SK-N-SH (cell line): Measurements from ENCODE around the gene FRMPD4. TPM values are rescaled to one million over a fixed set of nuclear protein-coding genes. Genes with fewer than 3 reads are reported as not detected.

ENCODE experiments used
- CTCF ChIA-PET: fragments of 300-600, 350-600 bp; formaldehyde crosslinking; extraction: SDS; loops from one replicate; lab custom pipeline; 2021; lab: Yijun Ruan, JAX
- POLR2A ChIA-PET: fragments of 350-600 bp; sonication (Branson Sonifier 250); formaldehyde crosslinking; extraction: SDS; loops from one replicate; lab custom pipeline; 2020; ENCODE audit warnings: antibody characterized with exemption, inconsistent platforms; lab: Yijun Ruan, JAX
- DNase-seq: peaks from one replicate; pipeline ENCODE4 v3.0.0; 2012
- H2AFZ ChIP-seq: fragments of 200-600 bp; sonication (generic); 2 replicates; pipeline ENCODE4 v1.8.1; 2016; ENCODE audit warnings: antibody characterized with exemption, mild to moderate bottlenecking, low read depth
- H3F3A ChIP-seq: fragments of 200-600 bp; sonication (generic); replicated peaks from 2 replicates; pipeline ENCODE3; 2016; ENCODE audit warnings: antibody characterized with exemption, mild to moderate bottlenecking; ENCODE audit not compliant: insufficient read depth
- H3K27ac ChIP-seq, 2 experiments: fragments of 200-500 bp in 1 of 2; fragments of 200-600 bp in 1 of 2; sonication (Bioruptor generic) in 1 of 2; sonication (generic), shearing (Covaris generic) in 1 of 2; 2 replicates each; pipeline versions ENCODE4 v1.5.1 to v1.6.1; 2014 to 2016; ENCODE audit warnings: low read depth in 2 of 2, inconsistent platforms in 1 of 2, low read length in 1 of 2, mild to moderate bottlenecking in 1 of 2, mixed read lengths in 1 of 2
- H3K27me3 ChIP-seq: fragments of 200-600 bp; sonication (generic), shearing (Covaris generic); 2 replicates; pipeline ENCODE4 v1.6.1; 2016; ENCODE audit warnings: mixed run types; ENCODE audit not compliant: insufficient read depth
- H3K36me3 ChIP-seq, 2 experiments: fragments of 200-500 bp in 1 of 2; fragments of 200-600 bp in 1 of 2; sonication (Bioruptor generic) in 1 of 2; sonication (generic) in 1 of 2; replicated peaks in 1 of 2; 2 replicates each; pipeline versions ENCODE3 to v1.5.1; 2014 to 2016; ENCODE audit warnings: low read length in 1 of 2, mild to moderate bottlenecking in 1 of 2; ENCODE audit not compliant: insufficient read depth in 2 of 2, control insufficient read depth in 1 of 2
- H3K4me1 ChIP-seq, 2 experiments: fragments of 200-500 bp in 1 of 2; fragments of 200-600 bp in 1 of 2; sonication (Bioruptor generic) in 1 of 2; sonication (generic), shearing (Covaris generic) in 1 of 2; 2 replicates each; pipeline versions ENCODE4 v1.5.1 to v1.6.1; 2014 to 2016; ENCODE audit warnings: low read depth in 1 of 2, low read length in 1 of 2, mixed run types in 1 of 2; ENCODE audit not compliant: insufficient read depth in 2 of 2, control insufficient read depth in 1 of 2
- H3K4me2 ChIP-seq: fragments of 200-600 bp; sonication (generic), shearing (Covaris generic); 2 replicates; pipeline ENCODE4 v1.6.1; 2017; ENCODE audit warnings: mixed run types
- H3K4me3 ChIP-seq, 2 experiments: fragments of 200-500 bp in 1 of 2; fragments of 200-600 bp in 1 of 2; sonication (Bioruptor generic) in 1 of 2; sonication (generic), shearing (Covaris generic) in 1 of 2; 2 replicates each; pipeline versions ENCODE4 v1.5.1 to v1.8.1; 2014 to 2016; ENCODE audit warnings: low read depth in 2 of 2, inconsistent platforms in 1 of 2, low read length in 1 of 2, mild to moderate bottlenecking in 1 of 2, mixed read lengths in 1 of 2, moderate library complexity in 1 of 2
- H3K79me2 ChIP-seq: fragments of 200-600 bp; sonication (generic); 2 replicates; pipeline ENCODE4 v1.8.1; 2017; ENCODE audit warnings: mild to moderate bottlenecking; ENCODE audit not compliant: insufficient read depth
- H3K9ac ChIP-seq: fragments of 200-600 bp; sonication (generic); 2 replicates; pipeline ENCODE4 v1.6.1; 2017; ENCODE audit warnings: mixed run types
- H3K9me2 ChIP-seq: fragments of 200-600 bp; sonication (generic); 2 replicates; pipeline ENCODE4 v1.6.1; 2017; ENCODE audit warnings: mixed run types
- H3K9me3 ChIP-seq: fragments of 200-600 bp; sonication (generic); 2 replicates; pipeline ENCODE4 v1.6.1; 2017; ENCODE audit warnings: mixed run types, mild to moderate bottlenecking, moderate library complexity
- H4K20me1 ChIP-seq: fragments of 200-600 bp; sonication (generic); 2 replicates; pipeline ENCODE4 v1.6.1; 2017; ENCODE audit warnings: mild to moderate bottlenecking, mixed run types; ENCODE audit not compliant: insufficient read depth
- ELF1 ChIP-seq: IDR thresholded peaks from 2 replicates; pipeline ENCODE4 v1.4.0; 2012
- FOSL2 ChIP-seq: IDR thresholded peaks from 2 replicates; pipeline ENCODE4 v1.4.0; 2012; ENCODE audit warnings: low read depth, mild to moderate bottlenecking, moderate library complexity, borderline replicate concordance
- GATA2 ChIP-seq: sonication (generic); formaldehyde crosslinking; IDR thresholded peaks from 2 replicates; pipeline ENCODE4 v1.5.0; 2020; ENCODE audit warnings: mild to moderate bottlenecking, missing genetic modification reagents
- IRF3 ChIP-seq: fragments of 150-350 bp; IDR thresholded peaks from 2 replicates; pipeline ENCODE4 v1.6.1; 2016; ENCODE audit warnings: mild to moderate bottlenecking, low read depth, low read length
- JUND ChIP-seq: IDR thresholded peaks from 2 replicates; pipeline ENCODE4 v1.4.0; 2012
- PBX3 ChIP-seq: IDR thresholded peaks from 2 replicates; pipeline ENCODE4; 2012
- POLR2AphosphoS5 ChIP-seq: IDR thresholded peaks from 2 replicates; pipeline ENCODE4 v1.6.1; 2012; ENCODE audit warnings: low read depth, low read length
- RAD21 ChIP-seq: IDR thresholded peaks from 2 replicates; pipeline ENCODE4 v1.6.1; 2012; ENCODE audit warnings: mild to moderate bottlenecking, low read length
- RCOR1 ChIP-seq: fragments of 150-350 bp; IDR thresholded peaks from 2 replicates; pipeline ENCODE4 v1.6.1; 2017; ENCODE audit warnings: antibody characterized with exemption, low read length
- RXRA ChIP-seq: IDR thresholded peaks from 2 replicates; pipeline ENCODE4 v1.4.0; 2012; ENCODE audit warnings: low read depth, mild to moderate bottlenecking, borderline replicate concordance
- SMC3 ChIP-seq: IDR thresholded peaks from 2 replicates; pipeline ENCODE4 v1.6.1; 2012; ENCODE audit warnings: low read depth, low read length, improper control_type of control experiment
- TCF12 ChIP-seq: IDR thresholded peaks from 2 replicates; pipeline ENCODE4 v1.4.0; 2012
- TEAD4 ChIP-seq: IDR thresholded peaks from 2 replicates; pipeline ENCODE4 v1.4.0; 2012; ENCODE audit warnings: mild to moderate bottlenecking, borderline replicate concordance; ENCODE audit not compliant: insufficient read depth
- USF1 ChIP-seq: IDR thresholded peaks from 2 replicates; pipeline ENCODE4 v1.4.0; 2012; ENCODE audit warnings: low read depth, borderline replicate concordance
- USF2 ChIP-seq: fragments of 150-350 bp; IDR thresholded peaks from 2 replicates; pipeline ENCODE4 v1.6.1; 2017; ENCODE audit warnings: antibody characterized with exemption, low read length, low read depth, borderline replicate concordance
- YY1 ChIP-seq: IDR thresholded peaks from 2 replicates; pipeline ENCODE4 v1.4.0; 2012; ENCODE audit warnings: low read depth, mild to moderate bottlenecking
- WGBS: methylation state at CpG from one replicate; pipeline ENCODE4 v1.1.6; 2017; ENCODE audit warnings: low lambda C conversion rate; 5-methylcytosine and 5-hydroxymethylcytosine counted together
- polyA plus RNA-seq, 3 experiments: library from polyadenylated mRNA; depleted of rRNA; stranded (reverse); fragments of >200 nt; gene quantifications; 2 replicates each; pipeline ENCODE4 v1.2.3, GENCODE V29; 2012

Gene FRMPD4
- polyA plus RNA-seq, 1 of the 3 experiments (the other 2 are of a cell fraction) = not detected

- TF ChIP-seq PBX3 (no peak), RCOR1 (no peak), RAD21 (no peak), GATA2 (no peak), SMC3 (no peak), POLR2AphosphoS5 (no peak), USF2 (no peak), TEAD4 (no peak), FOSL2 (no peak), YY1 (no peak), JUND (no peak), IRF3 (no peak), ELF1 (no peak), RXRA (no peak)
Observed at GRCh38 chrX:12489341-12489740, 351.1 kb downstream of the FRMPD4 start (continued).

- no peak overlapping the region for H3K4me3 ChIP-seq
- no peaks in the 10 kb centered on the region for H3F3A ChIP-seq
- H3K36me3 ChIP-seq = no peaks in the 10 kb centered on the region
- H3K79me2 ChIP-seq = no peaks in the 10 kb centered on the region
- no peak overlapping the region for H3K27ac ChIP-seq
- no peaks in the 10 kb centered on the region for H3K27me3 ChIP-seq
- H3K9me2 ChIP-seq = no peaks in the 10 kb centered on the region
- no peak for DNase-seq
- H3K9me3 ChIP-seq = no peaks in the 10 kb centered on the region
- no peaks in the 10 kb centered on the region for H4K20me1 ChIP-seq
- H3K9ac ChIP-seq = no peak overlapping the region
- ChIA-PET CTCF (no interaction called here), POLR2A (no interaction called here)
- TF ChIP-seq USF1 = no peak
- TF ChIP-seq TCF12 = no peak
- TF ChIP-seq IRF3 = no peak
- H3K4me1 ChIP-seq = no peaks in the 10 kb centered on the region
- WGBS = 1% methylated on average over 11 of the region's 11 CpGs
- no peak overlapping the region for H2AFZ ChIP-seq
- no peak overlapping the region for H3K4me2 ChIP-seq
Observed at GRCh38 chrX:12494400-12495138, 356.3 kb downstream of the FRMPD4 start.
